ENCODE results near the gene MEIOSIN. TPM values are rescaled to one million over a fixed set of nuclear protein-coding genes. Genes with fewer than 3 reads are reported as not detected.
A peak's percentile ranks its signal among the peaks of the same experiment; 100 is the strongest.

MEIOSIN gene
- total RNA-seq, 1 donor from 2014 or later = not detected

DNA sequence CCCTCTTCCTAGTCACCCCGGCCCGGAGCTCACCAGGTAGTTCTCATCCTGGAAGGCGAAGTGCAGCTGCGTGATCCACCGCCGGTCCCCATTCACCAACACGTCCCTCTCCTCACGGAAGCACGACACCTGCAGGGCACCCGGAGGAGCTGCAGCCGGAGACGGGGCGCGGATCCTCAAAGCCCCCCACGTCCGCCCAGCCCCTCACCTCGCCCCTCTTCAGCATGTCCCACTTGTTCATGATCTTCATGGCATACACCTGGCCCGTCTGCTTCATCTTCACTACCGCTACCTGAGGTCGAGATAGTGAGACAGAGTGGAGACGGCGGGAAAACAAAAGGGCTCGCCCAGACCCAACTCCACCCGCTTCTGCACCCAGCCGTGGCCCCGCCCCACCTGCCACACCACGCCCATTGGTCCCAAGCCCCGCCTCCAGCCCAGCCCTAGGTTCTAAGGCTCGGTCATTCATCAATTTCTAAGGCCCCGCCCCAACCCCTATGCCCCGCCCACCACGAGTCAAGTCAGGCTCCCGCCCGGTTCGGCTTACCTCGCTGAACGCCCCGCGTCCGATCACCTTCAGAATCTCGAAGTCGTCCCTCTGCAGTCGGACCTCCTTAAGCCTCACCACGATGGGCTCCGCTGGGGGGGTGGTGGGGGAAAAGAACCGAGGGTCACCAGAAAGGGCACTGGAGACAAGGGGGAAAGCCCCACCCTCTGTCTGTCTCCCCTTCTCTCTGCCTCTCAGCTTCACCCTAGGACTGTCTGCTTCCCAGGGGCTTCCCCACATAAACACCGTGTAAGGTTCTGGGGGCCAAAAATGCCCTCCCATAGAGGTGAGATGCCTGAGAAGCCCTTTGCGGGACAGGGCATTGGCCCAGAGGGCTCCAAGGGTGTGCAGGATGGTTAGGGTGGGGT lies 46.2 kb downstream of the MEIOSIN start:
- peak; percentile 75 to 93 for DNase-seq (ENCODE audit: low read depth in 2 of 2)

GRCh38 chr19:45780146-45780447 lies 46.9 kb downstream of the MEIOSIN start:
- DNase-seq (ENCODE audit: low read depth in 2 of 2) = no peak

DNA sequence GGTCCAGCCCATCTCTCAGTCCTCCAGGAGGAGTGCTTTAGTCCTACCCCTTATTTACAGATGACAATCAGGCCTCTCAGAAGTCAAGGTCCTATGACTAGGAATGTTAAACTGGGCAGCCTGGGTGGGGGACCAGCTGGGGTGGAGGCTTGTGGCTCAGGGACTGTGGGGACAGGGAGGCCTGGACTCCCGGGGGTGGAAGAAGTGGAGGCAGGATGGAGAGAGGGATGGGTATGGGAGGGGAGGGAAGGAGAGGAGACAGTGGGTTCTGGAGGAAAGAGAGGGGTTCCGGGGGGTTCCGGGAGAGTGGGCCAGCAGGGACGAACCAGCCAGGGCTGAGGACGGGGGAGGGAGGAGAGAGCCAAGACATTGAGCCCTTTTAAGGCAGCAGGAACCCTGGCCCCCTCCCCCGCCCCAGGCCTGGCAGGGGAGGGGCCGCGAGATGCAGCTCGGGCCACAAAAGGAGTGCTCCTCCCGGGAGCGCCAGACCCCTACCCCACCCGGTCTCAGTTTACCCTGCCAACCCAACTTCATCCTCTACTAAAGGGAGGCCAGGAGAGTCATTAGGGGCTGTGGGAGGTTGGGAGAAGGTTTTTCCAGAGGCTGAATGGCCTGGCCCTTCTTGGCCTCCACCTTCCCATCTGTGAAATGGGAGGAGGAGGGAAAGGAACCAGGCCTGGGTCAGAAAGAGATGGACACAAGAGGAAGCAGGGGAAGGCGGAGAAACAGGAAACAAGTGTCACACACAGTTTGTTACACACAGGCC lies 47.4 kb downstream of the MEIOSIN start:
- DNase-seq (ENCODE audit: low read depth in 2 of 2) = no peak

DNA sequence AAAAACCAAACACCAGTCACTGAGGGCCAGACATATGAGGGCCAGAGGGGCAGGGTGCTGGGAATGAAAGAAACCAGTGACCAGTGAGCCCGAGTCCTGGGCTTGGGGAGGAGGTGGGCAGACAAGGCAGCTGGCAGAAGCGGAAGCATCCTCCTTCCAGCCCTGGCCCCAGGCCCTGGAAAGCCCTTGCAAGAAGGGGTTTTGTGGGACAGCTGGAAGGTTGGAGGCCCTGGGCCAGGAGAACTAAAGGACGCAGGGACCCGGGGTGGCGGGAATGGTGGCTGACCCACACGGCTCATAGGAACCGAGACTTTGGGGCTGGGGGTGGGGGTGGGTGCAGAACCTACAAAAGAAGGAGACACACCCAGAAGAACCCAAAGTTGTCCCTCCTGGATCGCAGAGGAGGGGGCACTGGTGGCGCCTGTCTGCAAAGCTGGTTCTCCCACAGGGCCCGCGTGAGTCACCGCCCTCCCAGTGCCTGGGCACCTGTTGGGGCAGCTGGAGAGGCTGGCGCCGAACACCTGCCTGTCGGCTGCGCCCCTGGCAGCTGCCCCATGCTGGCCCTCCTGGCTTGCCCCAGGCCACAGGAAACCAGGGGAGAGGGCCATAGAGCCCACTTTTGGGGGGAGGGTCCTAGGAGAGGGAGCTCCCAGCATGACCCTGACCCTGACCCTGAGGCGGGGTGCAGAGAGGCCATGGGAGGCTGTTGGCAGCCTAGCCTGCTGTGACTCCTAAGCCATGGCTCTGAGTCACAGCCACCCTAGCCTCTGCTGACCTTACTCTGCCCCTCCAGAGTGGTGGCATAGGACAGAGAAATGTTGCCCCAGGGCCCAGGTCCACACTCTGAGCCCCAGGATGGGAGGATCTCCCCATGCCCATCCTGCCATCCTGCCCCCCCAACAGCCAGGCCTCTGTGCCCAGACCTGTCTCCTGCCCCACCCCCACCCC lies 48.2 kb downstream of the MEIOSIN start:
- DNase-seq (ENCODE audit: low read depth in 2 of 2) = no peak

DNA sequence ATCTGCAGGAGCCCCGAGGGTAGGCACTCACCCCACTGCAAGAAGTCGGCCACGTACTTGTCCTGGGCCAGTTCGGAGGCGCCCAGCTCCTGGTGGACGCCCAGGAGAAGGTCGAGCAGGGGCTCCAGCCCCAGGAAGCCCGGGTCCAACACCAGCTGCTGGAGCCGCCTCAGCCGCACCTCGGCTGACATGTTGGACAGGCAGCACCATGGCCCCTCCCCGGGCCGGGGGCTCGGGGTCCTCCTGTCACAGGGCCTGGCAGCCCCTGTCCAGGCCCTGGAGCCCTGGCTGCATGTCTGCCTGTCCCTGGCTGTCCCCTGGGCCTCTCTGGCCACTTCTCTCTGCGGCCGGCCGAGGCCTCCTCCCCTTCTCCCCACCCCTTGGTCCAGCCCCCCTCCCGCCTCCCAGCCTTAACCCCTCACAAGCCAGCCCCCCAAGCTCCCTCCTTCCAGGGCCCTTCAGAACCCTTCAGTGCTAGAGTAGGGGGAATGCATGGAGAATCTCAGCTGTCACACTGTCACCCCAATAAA lies 49.0 kb downstream of the MEIOSIN start, which contains the start of gene DMPK:
Gene DMPK, minus strand, starts transcription at position 329 of the 530 bp plus-strand sequence. Its CDS starts 138 bp downstream, at position 191.
- no peak for DNase-seq (ENCODE audit: low read depth in 2 of 2)

- no peak for DNase-seq (ENCODE audit: low read depth in 2 of 2)
These were observed 49.9 kb downstream of the MEIOSIN start for GRCh38 chr19:45782820-45783785.

DNA sequence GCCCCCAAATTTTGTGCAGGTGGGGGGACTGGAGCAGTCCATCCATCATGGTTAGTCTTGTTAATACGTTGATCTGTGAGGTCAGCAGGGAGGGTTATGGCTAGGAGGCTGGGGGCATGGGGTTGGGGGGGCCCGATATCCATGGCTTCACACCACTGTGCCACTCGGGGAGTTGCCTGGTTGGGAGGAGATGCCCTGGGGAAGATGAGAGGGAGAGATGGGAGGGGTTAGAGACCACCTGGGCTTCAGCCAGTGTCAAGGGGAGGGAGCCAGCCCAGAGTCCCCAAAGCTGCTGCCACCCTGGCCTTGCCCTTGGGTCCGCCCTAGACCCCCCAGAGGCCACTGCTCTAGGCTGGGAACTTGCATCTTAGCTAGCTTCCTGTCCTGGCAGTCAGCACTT lies 50.9 kb downstream of the MEIOSIN start:
- DNase-seq (ENCODE audit: low read depth in 2 of 2) = no peak

DNA sequence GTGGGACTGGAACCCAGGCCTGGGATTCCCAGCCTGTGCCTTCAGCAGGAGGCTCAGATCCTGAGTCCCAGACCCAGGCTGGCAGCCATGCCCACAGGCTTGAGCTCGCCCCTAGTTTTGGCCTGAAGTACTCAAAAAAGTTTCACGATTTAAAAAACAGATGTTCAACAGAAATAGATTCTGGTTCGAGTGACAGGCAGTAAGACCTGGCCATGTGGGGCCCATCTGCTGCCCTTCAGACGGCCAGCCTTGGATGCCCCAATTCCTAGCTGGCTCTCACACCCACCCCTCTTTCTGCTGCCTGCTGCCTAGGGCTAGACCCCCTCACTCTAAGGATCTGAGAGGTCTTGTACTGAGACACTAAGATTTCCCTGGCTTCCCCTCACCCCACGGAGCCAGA lies 51.9 kb downstream of the MEIOSIN start:
- no peak for DNase-seq (ENCODE audit: low read depth in 2 of 2)

- no peak for DNase-seq (ENCODE audit: low read depth in 2 of 2)
These were observed 52.7 kb downstream of the MEIOSIN start for GRCh38 chr19:45785781-45786532.

DNA sequence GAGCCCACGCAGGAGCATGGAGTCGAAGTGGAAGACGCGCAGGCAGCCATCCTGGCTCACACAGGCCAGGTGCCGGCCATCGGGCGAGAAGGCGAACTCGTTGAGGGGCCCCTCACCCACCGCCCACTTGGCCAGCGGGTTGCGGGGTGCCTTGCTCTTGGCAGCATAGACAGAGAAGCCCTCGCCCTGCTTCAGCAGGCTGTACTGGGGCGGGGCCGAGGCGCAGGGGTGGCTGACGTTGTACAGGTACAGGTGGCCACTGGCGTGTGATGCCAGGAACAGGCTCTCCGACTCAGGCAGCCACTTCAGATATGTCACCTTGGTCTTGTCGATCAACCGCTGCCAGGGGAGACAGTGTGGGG lies 53.3 kb downstream of the MEIOSIN start:
- no peak for DNase-seq (ENCODE audit: low read depth in 2 of 2)

- DNase-seq (ENCODE audit: low read depth in 2 of 2) = no peak
These were observed 56.0 kb downstream of the MEIOSIN start for GRCh38 chr19:45789035-45789786.

- DNase-seq (ENCODE audit: low read depth in 2 of 2) = no peak
These were observed 57.7 kb downstream of the MEIOSIN start for GRCh38 chr19:45790942-45791341.

DNA sequence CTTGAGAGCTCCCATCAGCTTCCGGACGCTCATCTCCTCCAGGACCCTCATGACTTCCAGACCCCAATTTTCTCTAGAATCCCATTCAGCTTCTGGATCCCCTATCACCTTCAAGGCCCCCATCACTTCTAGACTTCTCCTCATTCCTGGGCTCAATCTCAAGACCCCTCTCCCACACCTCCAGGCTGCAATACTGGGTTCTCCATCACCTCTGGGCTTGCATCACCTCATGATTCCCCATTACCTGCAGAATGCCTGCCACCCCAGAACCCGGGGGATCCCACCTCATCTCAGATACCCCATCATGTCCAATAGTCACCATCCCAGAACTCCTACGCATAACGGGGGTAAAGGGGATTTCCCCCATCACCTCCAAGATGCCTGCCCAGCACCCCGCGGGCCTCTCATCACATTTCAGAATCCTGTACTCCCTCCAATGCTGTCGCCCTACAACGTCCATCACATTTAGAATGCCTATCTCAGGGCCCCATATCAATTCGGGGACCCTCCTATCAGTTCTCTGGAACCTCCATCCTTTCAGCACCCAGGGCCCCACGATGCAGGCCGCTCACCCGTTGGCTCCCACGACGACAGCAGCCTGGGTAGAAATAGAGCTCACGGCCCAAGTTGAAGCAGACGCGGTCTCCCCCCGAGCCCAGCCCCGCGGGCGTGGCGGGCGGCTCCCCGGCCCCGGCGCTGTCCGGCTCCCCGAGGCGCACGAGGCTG lies 58.7 kb downstream of the MEIOSIN start:
- DNase-seq (ENCODE audit: low read depth in 2 of 2) = peak; percentile 31 to 40

- DNase-seq (ENCODE audit: low read depth in 2 of 2) = peak; percentile 99 to 100
These were observed 59.4 kb downstream of the MEIOSIN start, which contains the start of gene DMWD for GRCh38 chr19:45792470-45793177. DMWD (minus strand) TSS chr19:45792845; CDS start chr19:45792756, 89 bp downstream.

- no peak for DNase-seq (ENCODE audit: low read depth in 2 of 2)
These were observed 59.9 kb downstream of the MEIOSIN start for GRCh38 chr19:45793178-45793564.

DNA sequence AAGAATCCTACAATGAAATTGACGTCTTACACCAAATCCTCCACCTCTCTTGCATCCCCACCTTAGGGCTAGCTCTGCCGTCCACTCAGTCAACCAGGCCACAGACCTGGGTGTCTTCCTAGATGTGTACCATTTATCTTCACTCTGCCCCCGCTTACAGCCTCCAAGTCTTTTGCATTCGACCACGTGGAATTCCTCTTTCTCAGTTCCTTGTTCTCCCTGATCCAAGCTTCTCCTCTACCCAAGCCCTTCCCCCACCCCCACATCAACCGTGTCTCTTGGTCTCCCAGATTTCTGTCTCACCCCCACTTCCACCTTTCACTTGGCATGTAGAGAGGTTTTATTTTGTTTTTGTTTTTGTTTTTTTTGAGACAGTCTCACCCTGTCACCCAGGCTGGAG lies 60.6 kb downstream of the MEIOSIN start:
- no peak for DNase-seq (ENCODE audit: low read depth in 2 of 2)

GRCh38 chr19:45794627-45795026 lies 61.4 kb downstream of the MEIOSIN start:
- no peak for DNase-seq (ENCODE audit: low read depth in 2 of 2)
